ENCODE data around the gene SLC5A6.

Gene SLC5A6

GRCh38 chr2:27170581-27171337 lies 41.3 kb downstream of the SLC5A6 start:
- no peak for DNase-seq

GRCh38 chr2:27164960-27165763 lies 46.9 kb downstream of the SLC5A6 start:
- no peak for DNase-seq

- DNase-seq: no peak
Observed at GRCh38 chr2:27162151-27163121, 49.6 kb downstream of the SLC5A6 start.

- DNase-seq: no peak
Observed at GRCh38 chr2:27160191-27160590, 51.9 kb downstream of the SLC5A6 start.

GRCh38 chr2:27159271-27159670 lies 52.8 kb downstream of the SLC5A6 start:
- DNase-seq: no peak

GRCh38 chr2:27158468-27158867 lies 53.6 kb downstream of the SLC5A6 start:
- DNase-seq: no peak

- DNase-seq: no peak
Observed at GRCh38 chr2:27155069-27155520, 57.0 kb downstream of the SLC5A6 start.

- no peak for DNase-seq
Observed at GRCh38 chr2:27154488-27154887, 57.6 kb downstream of the SLC5A6 start.

GRCh38 chr2:27152796-27153464 lies 59.1 kb downstream of the SLC5A6 start:
- no peak for DNase-seq

GRCh38 chr2:27152102-27152795 lies 59.8 kb downstream of the SLC5A6 start:
- no peak for DNase-seq

- no peak for DNase-seq
Observed at GRCh38 chr2:27150639-27151230, 61.3 kb downstream of the SLC5A6 start.

All from CD4-positive, alpha-beta T cell treated with Interleukin-4 for 1 hour (primary cell).